ENCODE data around the gene ADM2. TPM values are rescaled to one million over a fixed set of nuclear protein-coding genes. Genes with fewer than 3 reads are reported as not detected.
A peak's percentile ranks its signal among the peaks of the same experiment; 100 is the strongest.

Gene ADM2
- total RNA-seq, 1 donor from 2014 or later: 5.1 TPM

- DNase-seq (ENCODE audit: low spot score): peak; percentile 56
These were observed 4.1 kb downstream of the ADM2 start for GRCh38 chr22:50485221-50486131.

GRCh38 chr22:50486561-50487289 is 5.4 kb downstream of the ADM2 start, which contains the start of gene MIOX:
Gene MIOX (plus strand): TSS chr22:50486859. CDS start chr22:50486898, 39 bp downstream.
- no peak for DNase-seq (ENCODE audit: low spot score)

GRCh38 chr22:50487290-50488005 is 6.1 kb downstream of the ADM2 start:
- DNase-seq (ENCODE audit: low spot score): no peak

- no peak for DNase-seq (ENCODE audit: low spot score)
These were observed 6.8 kb downstream of the ADM2 start for GRCh38 chr22:50488006-50488677.

- DNase-seq (ENCODE audit: low spot score): no peak
These were observed 7.5 kb downstream of the ADM2 start for GRCh38 chr22:50488886-50489285.

GRCh38 chr22:50489363-50490243 is 8.3 kb downstream of the ADM2 start:
- DNase-seq (ENCODE audit: low spot score): no peak

GRCh38 chr22:50490531-50491308 is 9.4 kb downstream of the ADM2 start:
- no peak for DNase-seq (ENCODE audit: low spot score)

- peak; percentile 46 for DNase-seq (ENCODE audit: low spot score)
These were observed 15.8 kb downstream of the ADM2 start for GRCh38 chr22:50497093-50497492.

GRCh38 chr22:50498322-50498890 is 17.1 kb downstream of the ADM2 start:
- peak; percentile 79 for DNase-seq (ENCODE audit: low spot score)

- DNase-seq (ENCODE audit: low spot score): no peak
These were observed 19.1 kb downstream of the ADM2 start for GRCh38 chr22:50500452-50500851.

GRCh38 chr22:50502096-50502495 is 20.8 kb downstream of the ADM2 start:
- DNase-seq (ENCODE audit: low spot score): no peak

GRCh38 chr22:50502628-50503474 is 21.5 kb downstream of the ADM2 start:
- DNase-seq (ENCODE audit: low spot score): no peak

GRCh38 chr22:50503475-50504145 is 22.3 kb downstream of the ADM2 start:
- DNase-seq (ENCODE audit: low spot score): no peak

- DNase-seq (ENCODE audit: low spot score): no peak
These were observed 23.2 kb downstream of the ADM2 start for GRCh38 chr22:50504369-50505211.

- no peak for DNase-seq (ENCODE audit: low spot score)
These were observed 24.0 kb downstream of the ADM2 start for GRCh38 chr22:50505276-50505775.

- no peak for DNase-seq (ENCODE audit: low spot score)
These were observed 24.6 kb downstream of the ADM2 start for GRCh38 chr22:50505776-50506610.

All from mucosa of gallbladder (tissue), 1 donor.